Tibial nerve (tissue), 4 donors: ENCODE measurements around the gene TFG. TPM values are rescaled to one million over a fixed set of nuclear protein-coding genes. Genes with fewer than 3 reads are reported as not detected.

Experiments
- DNase-seq, 2 donors: peaks; one replicate each; pipeline ENCODE4 v3.0.0-alpha.2; 2019; ENCODE audit warnings: low spot score in 2 of 2
- H3K27ac ChIP-seq, 4 donors: fragments of 200-600 bp; sonication (generic) in 3 of 4; one replicate each; pipeline ENCODE4 v1.5.1; 2017 to 2019; ENCODE audit warnings: mild to moderate bottlenecking in 1 of 4
- H3K27me3 ChIP-seq, 2 donors: fragments of 200-600 bp; sonication (generic) in 1 of 2; one replicate each; pipeline versions ENCODE4 v1.5.1 to v1.6.0; 2017 to 2019
- H3K36me3 ChIP-seq, 3 donors: fragments of 200-600 bp; sonication (generic); one replicate each; pipeline ENCODE4 v1.5.1; 2018 to 2019
- H3K4me1 ChIP-seq, 4 donors: fragments of 200-600 bp; sonication (generic) in 3 of 4; one replicate each; pipeline ENCODE4 v1.5.1; 2017 to 2019
- H3K4me3 ChIP-seq, 4 donors: fragments of 200-600 bp; sonication (generic) in 3 of 4; one replicate each; pipeline ENCODE4 v1.5.1; 2017 to 2019; ENCODE audit warnings: mild to moderate bottlenecking in 1 of 4, moderate library complexity in 1 of 4
- H3K9me3 ChIP-seq, 4 donors: fragments of 200-600 bp; sonication (generic) in 3 of 4; one replicate each; pipeline ENCODE4 v1.5.1; 2017 to 2019
- CTCF ChIP-seq, 5 experiments: fragments of 200-600 bp in 3 of 5; fragments of 450-650 bp in 2 of 5; sonication (generic) in 3 of 5; IDR thresholded peaks; one replicate each; pipeline ENCODE4 v1.5.1; 2016 to 2019; ENCODE audit warnings: antibody characterized with exemption in 5 of 5, mild to moderate bottlenecking in 3 of 5, moderate library complexity in 2 of 5
- EP300 ChIP-seq, 2 donors: sonication (generic); formaldehyde crosslinking; IDR thresholded peaks; one replicate each; pipeline ENCODE4 v1.6.1; 2017; ENCODE audit warnings: antibody characterized with exemption in 2 of 2, mild to moderate bottlenecking in 1 of 2
- POLR2A ChIP-seq, 2 donors: fragments of 450-650 bp; IDR thresholded peaks; one replicate each; pipeline ENCODE4 v1.6.1; 2017; ENCODE audit warnings: antibody characterized with exemption in 2 of 2, mild to moderate bottlenecking in 2 of 2, moderate library complexity in 2 of 2
- WGBS, 2 donors: methylation state at CpG; one replicate each; pipeline ENCODE4 v1.1.5; 2018; 5-methylcytosine and 5-hydroxymethylcytosine counted together
- total RNA-seq, 4 donors: library from RNA; depleted of rRNA; stranded (reverse); fragments of >200 nt; gene quantifications; one replicate each; pipeline ENCODE4 v1.1.0, GENCODE V29; 2016

TFG gene
- total RNA-seq, 4 donors from 2014 or later = 50.8 to 80.8 (median 62.8) TPM

GRCh38 chr3:100753846-100754245 is 44.6 kb downstream of the TFG start:
- H3K4me1 ChIP-seq = peaks cover 0 to 27% (median 3%) of the 10 kb centered on the region in 4 donors
- H3K27me3 ChIP-seq = no peaks in the 10 kb centered on the region
- no peak overlapping the region for H3K27ac ChIP-seq
- TF ChIP-seq EP300 (IDR thresholded peaks at IDR 0.05) = no peak
- TF ChIP-seq CTCF (IDR thresholded peaks at IDR 0.05) = no peak
- no peak for TF ChIP-seq POLR2A (IDR thresholded peaks at IDR 0.05)
- DNase-seq = no peak
- peaks cover 0 to 56% (median 5%) of the 10 kb centered on the region in 3 donors for H3K36me3 ChIP-seq
- no peaks in the 10 kb centered on the region for H3K9me3 ChIP-seq
- WGBS, 2 donors = 82 to 85% methylated on average over 2 of the region's 2 CpGs
- H3K4me3 ChIP-seq = no peak overlapping the region

GRCh38 chr3:100754563-100755334 is 45.5 kb downstream of the TFG start:
- DNase-seq = no peak
- H3K27ac ChIP-seq = no peak overlapping the region
- H3K36me3 ChIP-seq = peaks cover 0 to 47% (median 5%) of the 10 kb centered on the region in 3 donors
- no peaks in the 10 kb centered on the region for H3K27me3 ChIP-seq
- H3K9me3 ChIP-seq = no peaks in the 10 kb centered on the region
- TF ChIP-seq CTCF (IDR thresholded peaks at IDR 0.05) (no peak), POLR2A (IDR thresholded peaks at IDR 0.05) (no peak), EP300 (IDR thresholded peaks at IDR 0.05) (no peak)
- H3K4me3 ChIP-seq = no peak overlapping the region
- 65% methylated on average over 3 of the region's 3 CpGs for WGBS, 2 donors
- H3K4me1 ChIP-seq = peaks cover 0 to 36% (median 3%) of the 10 kb centered on the region in 4 donors

GRCh38 chr3:100756441-100756840 is 47.1 kb downstream of the TFG start:
- H3K27ac ChIP-seq = peak overlapping the region in 2 of 4 donors; percentile 2 to 40
- H3K4me1 ChIP-seq = peaks cover 0 to 51% (median 3%) of the 10 kb centered on the region in 4 donors
- TF ChIP-seq POLR2A (IDR thresholded peaks at IDR 0.05) = no peak
- TF ChIP-seq EP300 (IDR thresholded peaks at IDR 0.05) = no peak
- TF ChIP-seq CTCF (IDR thresholded peaks at IDR 0.05) = no peak
- no peak overlapping the region for H3K4me3 ChIP-seq
- WGBS, 2 donors = 24 to 28% methylated on average over 2 of the region's 2 CpGs
- peak in 1 of 2 donors; percentile 44 for DNase-seq
- H3K9me3 ChIP-seq = no peaks in the 10 kb centered on the region
- peaks cover 0 to 32% (median 5%) of the 10 kb centered on the region in 3 donors for H3K36me3 ChIP-seq
- no peaks in the 10 kb centered on the region for H3K27me3 ChIP-seq

GRCh38 chr3:100759159-100759558 is 49.9 kb downstream of the TFG start:
- no peak for TF ChIP-seq EP300 (IDR thresholded peaks at IDR 0.05)
- no peak for TF ChIP-seq POLR2A (IDR thresholded peaks at IDR 0.05)
- no peak for TF ChIP-seq CTCF (IDR thresholded peaks at IDR 0.05)
- Histone ChIP-seq H3K4me3 (no peak overlapping the region), H3K9me3 (no peaks in the 10 kb centered on the region), H3K4me1 (peaks cover 0 to 45% (median 3%) of the 10 kb centered on the region in 4 donors), H3K36me3 (peaks cover 0 to 4% (median 0%) of the 10 kb centered on the region in 3 donors), H3K27me3 (no peaks in the 10 kb centered on the region), H3K27ac (peak overlapping the region in 1 of 4 donors; percentile 16)
- no peak for DNase-seq
- WGBS, 2 donors = 69 to 72% methylated on average over 3 of the region's 3 CpGs

GRCh38 chr3:100759950-100760349 is 50.7 kb downstream of the TFG start:
- Histone ChIP-seq H3K36me3 (no peaks in the 10 kb centered on the region), H3K27ac (no peak overlapping the region), H3K4me1 (peaks cover 0 to 42% (median 3%) of the 10 kb centered on the region in 4 donors), H3K9me3 (no peaks in the 10 kb centered on the region), H3K4me3 (no peak overlapping the region), H3K27me3 (no peaks in the 10 kb centered on the region)
- no peak for DNase-seq
- TF ChIP-seq EP300 (IDR thresholded peaks at IDR 0.05) = no peak
- no peak for TF ChIP-seq POLR2A (IDR thresholded peaks at IDR 0.05)
- TF ChIP-seq CTCF (IDR thresholded peaks at IDR 0.05) = no peak
